Testis (tissue), 3 donors: Measurements from ENCODE around the gene TBC1D10A. TPM values are rescaled to one million over a fixed set of nuclear protein-coding genes. Genes with fewer than 3 reads are reported as not detected.

Source experiments
- DNase-seq: peaks from one replicate; pipeline ENCODE4 v3.0.0-alpha.2; 2019
- H3K27ac ChIP-seq, 2 donors: fragments of 200-600 bp; sonication (generic); one replicate each; pipeline ENCODE4 v1.5.1; 2019
- H3K27me3 ChIP-seq: fragments of 200-600 bp; sonication (generic); one replicate; pipeline ENCODE4 v1.5.1; 2019
- H3K36me3 ChIP-seq: fragments of 200-600 bp; sonication (generic); one replicate; pipeline ENCODE4 v1.5.1; 2017; ENCODE audit warnings: low read depth; ENCODE audit errors: missing control alignments
- H3K4me1 ChIP-seq: fragments of 200-600 bp; sonication (generic); one replicate; pipeline ENCODE4 v1.5.1; 2019
- H3K4me3 ChIP-seq, 2 donors: fragments of 200-600 bp; sonication (generic); one replicate each; pipeline ENCODE4 v1.5.1; 2017 to 2019
- H3K9me3 ChIP-seq: fragments of 200-600 bp; sonication (generic); one replicate; pipeline ENCODE4 v1.5.1; 2017
- POLR2A ChIP-seq: fragments of 450-650 bp; IDR thresholded peaks from one replicate; pipeline ENCODE4 v1.6.1; 2017; ENCODE audit warnings: antibody characterized with exemption, mild to moderate bottlenecking, moderate library complexity
- WGBS, 2 donors: methylation state at CpG; one replicate each; pipeline ENCODE4 v1.1.5; 2018; 5-methylcytosine and 5-hydroxymethylcytosine counted together
- intact Hi-C: fragments of 100-400 bp; cut with DNase I; formaldehyde crosslinking; loops from one replicate; pipeline ENCODE4 v1.15.1; 2023; ENCODE audit warnings: low total_unique reads
- polyA plus RNA-seq: library from polyadenylated mRNA; stranded (reverse); fragments of 350-450 nt; fragmentation: Illumina TruSeq; extraction: RNeasy Lipid Tissue Mini Kit (QIAGEN cat#74804); gene quantifications from one replicate; pipeline ENCODE4 v1.2.3, GENCODE V29; 2014; ENCODE audit warnings: low read depth, low replicate concordance; ENCODE audit not compliant: insufficient read depth
- total RNA-seq, 2 donors: library from RNA; depleted of rRNA; stranded (reverse); fragments of >200 nt; gene quantifications; one replicate each; pipeline ENCODE4 v1.2.3, GENCODE V29; 2016
- TF ChIP-seq, protein P1 (sequence below), 3 experiments: fragments of 450-650 bp in 2 of 3; fragments of 200-600 bp in 1 of 3; sonication (generic) in 1 of 3; IDR thresholded peaks; one replicate each; pipeline ENCODE4 v1.5.1; 2016 to 2019; ENCODE audit warnings: antibody characterized with exemption in 3 of 3, mild to moderate bottlenecking in 2 of 3, moderate library complexity in 1 of 3

TBC1D10A gene
- total and polyA plus RNA-seq, 3 donors from 2014 or later: 48.4 to 79.1 (median 51.0) TPM

- H3K27ac ChIP-seq: peak overlapping the region; percentile 82 to 85
- DNase-seq: no peak
- peaks cover 35% of the 10 kb centered on the region for H3K4me1 ChIP-seq
- no peaks in the 10 kb centered on the region for H3K27me3 ChIP-seq
- H3K36me3 ChIP-seq: no peaks in the 10 kb centered on the region
- intact Hi-C loops: no loop called here
- no peak overlapping the region for H3K4me3 ChIP-seq
- H3K9me3 ChIP-seq: no peaks in the 10 kb centered on the region
- 21% methylated on average over 3 of the region's 3 CpGs; no CpG with 5 or more reads in 1 of the 2 donors for WGBS, 2 donors
- no peak for TF ChIP-seq POLR2A
- TF ChIP-seq, protein P1, sequence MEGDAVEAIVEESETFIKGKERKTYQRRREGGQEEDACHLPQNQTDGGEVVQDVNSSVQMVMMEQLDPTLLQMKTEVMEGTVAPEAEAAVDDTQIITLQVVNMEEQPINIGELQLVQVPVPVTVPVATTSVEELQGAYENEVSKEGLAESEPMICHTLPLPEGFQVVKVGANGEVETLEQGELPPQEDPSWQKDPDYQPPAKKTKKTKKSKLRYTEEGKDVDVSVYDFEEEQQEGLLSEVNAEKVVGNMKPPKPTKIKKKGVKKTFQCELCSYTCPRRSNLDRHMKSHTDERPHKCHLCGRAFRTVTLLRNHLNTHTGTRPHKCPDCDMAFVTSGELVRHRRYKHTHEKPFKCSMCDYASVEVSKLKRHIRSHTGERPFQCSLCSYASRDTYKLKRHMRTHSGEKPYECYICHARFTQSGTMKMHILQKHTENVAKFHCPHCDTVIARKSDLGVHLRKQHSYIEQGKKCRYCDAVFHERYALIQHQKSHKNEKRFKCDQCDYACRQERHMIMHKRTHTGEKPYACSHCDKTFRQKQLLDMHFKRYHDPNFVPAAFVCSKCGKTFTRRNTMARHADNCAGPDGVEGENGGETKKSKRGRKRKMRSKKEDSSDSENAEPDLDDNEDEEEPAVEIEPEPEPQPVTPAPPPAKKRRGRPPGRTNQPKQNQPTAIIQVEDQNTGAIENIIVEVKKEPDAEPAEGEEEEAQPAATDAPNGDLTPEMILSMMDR (IDR thresholded peaks at IDR 0.05): no peak
These were observed 36.2 kb downstream of the TBC1D10A start for GRCh38 chr22:30290342-30291057.

DNA sequence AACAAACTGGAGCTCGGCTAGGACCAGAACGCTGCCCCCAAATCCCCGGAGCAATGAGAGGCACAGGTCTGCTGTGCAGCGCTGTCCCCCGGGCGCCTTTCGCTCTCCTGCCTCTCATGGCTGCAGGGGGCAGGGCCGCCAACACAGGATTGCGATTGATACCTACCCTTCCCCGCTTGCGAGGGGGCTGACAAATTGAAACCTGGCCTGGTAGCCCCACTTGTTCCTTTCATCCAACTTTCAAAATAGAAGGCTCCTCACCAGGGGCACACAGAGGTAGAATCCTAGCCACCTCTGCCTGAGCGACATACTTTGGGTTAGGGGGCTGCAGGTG, 36.8 kb downstream of the TBC1D10A start:
- Histone ChIP-seq H3K36me3 (no peaks in the 10 kb centered on the region), H3K9me3 (no peaks in the 10 kb centered on the region), H3K4me3 (peak overlapping the region; percentile 90 to 92), H3K4me1 (peaks cover 35% of the 10 kb centered on the region), H3K27ac (peak overlapping the region; percentile 82 to 85), H3K27me3 (no peaks in the 10 kb centered on the region)
- intact Hi-C loops: no loop called here
- TF ChIP-seq, protein P1 (IDR thresholded peaks at IDR 0.05): no peak
- TF ChIP-seq POLR2A: no peak
- no peak for DNase-seq
- WGBS, 2 donors: 3 to 15% methylated on average over 5 to 12 of the region's 12 CpGs

DNA sequence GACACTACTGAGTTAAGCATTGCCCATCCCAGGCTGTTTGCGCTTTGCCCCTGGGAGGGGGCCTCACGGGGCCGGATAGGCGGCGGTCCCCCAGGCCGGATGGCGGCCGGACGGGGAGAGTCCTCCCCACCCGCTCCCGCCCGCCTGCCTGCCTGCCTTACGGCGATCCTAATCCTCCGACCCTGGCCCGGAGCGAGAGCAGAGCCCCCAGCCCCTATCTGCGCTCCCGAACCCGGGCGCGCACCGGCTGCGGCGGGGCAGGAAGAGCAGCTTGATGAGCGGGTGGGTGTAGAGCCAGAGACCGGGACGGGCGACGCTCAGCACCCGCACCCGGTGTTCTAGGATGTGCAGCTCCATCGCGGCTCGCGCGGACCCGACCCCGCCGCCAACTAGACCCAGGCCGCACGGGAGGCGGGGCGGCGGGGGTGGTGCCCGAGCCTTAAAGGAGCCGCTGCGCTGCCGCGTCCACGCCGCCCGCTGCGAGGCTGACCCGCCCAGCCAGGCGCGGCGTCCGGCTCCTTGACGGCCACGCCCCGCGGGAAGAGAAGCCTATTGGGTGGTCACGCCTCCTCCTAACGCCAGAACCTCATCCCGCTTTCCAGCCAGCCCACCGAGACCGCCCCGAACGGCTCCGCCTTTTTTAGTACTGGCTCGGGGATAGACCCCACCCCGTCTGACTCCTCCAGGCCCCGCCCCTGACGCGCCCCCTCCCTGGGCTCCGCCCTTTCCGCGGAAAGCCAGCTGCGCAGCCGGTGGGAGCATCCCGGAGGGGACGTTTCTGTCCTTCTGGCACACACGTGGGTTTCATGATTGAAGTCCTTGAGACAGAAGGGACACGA, 37.4 kb downstream of the TBC1D10A start, which contains the start of gene CASTOR1:
CASTOR1 (minus strand) TSS at position 365 of the 839 bp plus-strand sequence; CDS start at position 357, 8 bp downstream.
- WGBS, 2 donors: 0 to 1% methylated on average over 27 to 39 of the region's 85 CpGs
- H3K9me3 ChIP-seq: no peaks in the 10 kb centered on the region
- DNase-seq: peak; percentile 99
- peak within 1 kb of the TSS; percentile 85 for H3K27ac ChIP-seq
- no peaks in the 10 kb centered on the region for H3K27me3 ChIP-seq
- intact Hi-C loops: no loop called here
- H3K36me3 ChIP-seq: no peaks in the 10 kb centered on the region
- peak; percentile 57 for TF ChIP-seq POLR2A
- TF ChIP-seq, protein P1 (IDR thresholded peaks at IDR 0.05): no peak
- peak within 1 kb of the TSS; percentile 90 to 92 for H3K4me3 ChIP-seq
- H3K4me1 ChIP-seq: peaks cover 35% of the 10 kb centered on the region

DNA sequence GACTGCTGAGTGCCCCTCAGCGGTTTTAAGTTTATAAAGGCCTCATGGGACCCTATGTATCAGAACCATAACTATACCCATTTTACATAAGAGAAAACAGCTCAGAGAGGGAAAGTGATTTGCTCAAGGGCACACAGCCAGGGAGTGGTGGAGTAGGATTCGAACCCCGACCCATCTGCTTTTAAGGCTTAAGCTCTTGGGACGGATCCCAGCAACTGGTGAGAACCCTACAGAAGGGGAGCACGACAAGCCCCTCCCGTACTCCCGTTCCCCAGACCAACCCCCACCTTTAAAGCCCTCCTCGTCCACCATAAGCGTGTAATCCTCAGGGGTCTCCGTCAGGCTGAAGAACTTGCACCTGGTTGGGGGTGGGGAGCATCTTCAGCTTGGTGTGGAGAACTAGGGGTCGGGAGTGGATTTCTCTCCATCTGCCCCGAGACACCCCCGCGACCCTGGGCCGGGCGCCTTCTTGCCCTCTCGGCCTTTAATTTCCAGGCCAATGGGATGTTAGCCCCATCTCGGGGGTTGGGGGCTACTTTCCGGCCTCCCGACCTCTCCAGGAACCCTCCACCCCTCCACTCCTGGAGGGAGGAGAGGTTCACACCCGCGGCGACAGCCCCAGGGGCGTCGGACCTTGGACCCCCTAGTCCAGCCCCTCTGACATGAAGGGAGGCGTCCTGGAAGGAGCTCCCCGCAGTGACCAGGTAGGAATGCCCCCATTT, 38.2 kb downstream of the TBC1D10A start:
- Histone ChIP-seq H3K9me3 (no peaks in the 10 kb centered on the region), H3K27me3 (no peaks in the 10 kb centered on the region), H3K36me3 (no peaks in the 10 kb centered on the region), H3K27ac (peak overlapping the region; percentile 85), H3K4me3 (peak overlapping the region; percentile 90 to 92), H3K4me1 (peaks cover 35% of the 10 kb centered on the region)
- DNase-seq: no peak
- intact Hi-C loops: no loop called here
- TF ChIP-seq POLR2A: no peak
- TF ChIP-seq, protein P1 (IDR thresholded peaks at IDR 0.05): no peak
- WGBS, 2 donors: 7 to 11% methylated on average over 9 to 27 of the region's 27 CpGs
